OCI-LY7 (cell line): ENCODE results near the gene ZNHIT1.

Experiments
- EZH2phosphoT487 ChIP-seq: fragments of 200-600 bp; sonication (generic); IDR thresholded peaks from 2 replicates; pipeline ENCODE4 v1.6.1; 2018; ENCODE audit warnings: low read depth, borderline replicate concordance, mild to moderate bottlenecking, mixed run types, antibody characterized with exemption, low read length, moderate library complexity, mixed read lengths
- TF ChIP-seq, protein P1 (sequence below): fragments of 200-600 bp; sonication (generic); conservative IDR thresholded peaks from 2 replicates; pipeline ENCODE4 v1.5.1; 2014; ENCODE audit warnings: mild to moderate bottlenecking, antibody characterized with exemption, low read length, moderate library complexity, mixed read lengths

DNA sequence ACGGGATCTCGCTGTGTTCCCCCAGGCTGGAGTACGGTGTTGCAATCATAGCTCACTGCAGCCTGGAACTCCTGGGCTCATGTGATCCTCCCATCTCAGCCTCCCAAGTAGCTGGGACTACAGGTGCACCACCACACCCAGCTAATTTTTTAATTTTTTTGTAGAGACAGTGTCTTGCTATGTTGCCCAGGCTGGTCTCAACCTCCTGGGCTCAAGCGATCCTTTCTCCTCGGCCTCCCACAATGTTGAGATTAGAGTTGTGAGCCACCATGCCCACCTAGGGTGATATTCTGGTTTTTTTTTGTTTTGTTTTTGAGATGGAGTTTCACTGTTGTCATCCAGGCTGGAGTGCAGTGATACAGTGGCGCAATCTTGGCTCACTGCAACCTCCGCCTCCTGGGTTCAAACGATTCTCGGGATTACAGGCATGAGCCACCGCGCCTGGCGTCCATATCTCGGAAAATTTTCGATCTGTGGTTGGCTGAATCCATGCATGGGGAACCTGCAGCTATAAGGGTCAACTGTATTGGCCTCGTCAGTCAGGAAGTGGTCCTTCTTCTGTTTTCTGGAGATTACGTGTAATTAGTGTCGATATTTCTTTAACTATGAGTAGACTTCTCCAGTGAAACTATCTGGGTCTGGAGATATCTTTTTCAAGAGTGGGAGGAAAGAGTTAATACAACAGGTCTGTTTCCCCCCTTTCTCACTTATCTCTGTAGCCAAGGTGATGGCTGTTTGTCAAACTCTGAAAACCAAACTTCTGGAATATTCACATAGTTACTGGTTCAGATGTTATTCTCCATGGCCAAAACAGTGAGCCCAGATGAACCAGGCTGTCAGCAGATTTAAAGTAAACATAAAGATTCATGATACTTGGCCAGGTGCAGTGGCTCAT, 47.9 kb downstream of the ZNHIT1 start:
- TF ChIP-seq, protein P1, sequence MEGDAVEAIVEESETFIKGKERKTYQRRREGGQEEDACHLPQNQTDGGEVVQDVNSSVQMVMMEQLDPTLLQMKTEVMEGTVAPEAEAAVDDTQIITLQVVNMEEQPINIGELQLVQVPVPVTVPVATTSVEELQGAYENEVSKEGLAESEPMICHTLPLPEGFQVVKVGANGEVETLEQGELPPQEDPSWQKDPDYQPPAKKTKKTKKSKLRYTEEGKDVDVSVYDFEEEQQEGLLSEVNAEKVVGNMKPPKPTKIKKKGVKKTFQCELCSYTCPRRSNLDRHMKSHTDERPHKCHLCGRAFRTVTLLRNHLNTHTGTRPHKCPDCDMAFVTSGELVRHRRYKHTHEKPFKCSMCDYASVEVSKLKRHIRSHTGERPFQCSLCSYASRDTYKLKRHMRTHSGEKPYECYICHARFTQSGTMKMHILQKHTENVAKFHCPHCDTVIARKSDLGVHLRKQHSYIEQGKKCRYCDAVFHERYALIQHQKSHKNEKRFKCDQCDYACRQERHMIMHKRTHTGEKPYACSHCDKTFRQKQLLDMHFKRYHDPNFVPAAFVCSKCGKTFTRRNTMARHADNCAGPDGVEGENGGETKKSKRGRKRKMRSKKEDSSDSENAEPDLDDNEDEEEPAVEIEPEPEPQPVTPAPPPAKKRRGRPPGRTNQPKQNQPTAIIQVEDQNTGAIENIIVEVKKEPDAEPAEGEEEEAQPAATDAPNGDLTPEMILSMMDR = no peak
- no peak for TF ChIP-seq EZH2phosphoT487
